ENCODE measurements around the gene F12.

The F12 gene

DNA sequence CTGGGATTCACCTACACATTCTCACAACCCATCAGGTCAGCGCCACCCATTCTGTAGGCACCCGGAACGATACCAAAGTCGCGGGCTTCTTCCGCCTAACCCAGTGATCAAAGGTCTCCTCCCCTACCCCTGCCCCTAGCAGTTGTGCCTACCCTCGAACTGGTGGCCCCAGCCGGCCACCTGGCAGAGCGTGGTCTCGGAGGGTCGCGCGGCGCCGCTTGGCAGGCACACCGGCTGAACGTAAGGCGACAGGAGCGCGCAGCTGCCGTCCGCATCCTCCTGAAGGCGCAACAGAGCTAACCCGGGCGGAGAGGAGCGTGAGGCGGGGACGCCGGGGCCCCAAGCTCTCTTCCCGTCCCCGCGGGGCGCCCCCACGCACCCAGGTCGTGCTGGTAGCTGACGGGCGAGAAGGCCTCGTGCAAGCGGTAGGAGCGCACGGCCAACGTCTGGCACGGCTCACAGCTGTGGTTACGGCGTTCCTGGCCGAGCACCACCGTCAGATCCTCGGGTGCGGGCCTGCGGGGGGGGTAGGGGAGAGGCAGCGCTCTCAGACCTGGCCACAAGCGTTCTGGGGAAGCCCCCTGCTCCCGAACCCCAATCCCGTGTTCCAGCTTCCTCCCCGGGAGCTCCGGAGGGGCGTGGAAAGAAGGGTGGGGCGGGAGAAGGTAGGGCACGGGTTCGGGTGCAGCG lies 6.1 kb downstream of the F12 start (continued):
- TF ChIP-seq ZNF549 (tag by site-specific recombination; IDR thresholded peaks at IDR 0.05) (no peak), KLF7 (tag by site-specific recombination; IDR thresholded peaks at IDR 0.05; ENCODE audit: borderline replicate concordance) (no peak), ZNF555 (tag by site-specific recombination; conservative IDR thresholded peaks at IDR 0.05) (no peak), ZNF132 (tag by site-specific recombination; IDR thresholded peaks at IDR 0.05; ENCODE audit: borderline replicate concordance) (no peak), FEZF1 (tag by site-specific recombination; IDR thresholded peaks at IDR 0.05) (no peak), BCL11A (tag by site-specific recombination; IDR thresholded peaks at IDR 0.05; ENCODE audit: low read depth) (no peak), SALL2 (tag by site-specific recombination; IDR thresholded peaks at IDR 0.05; ENCODE audit: borderline replicate concordance) (no peak), ZSCAN16 (tag by site-specific recombination; IDR thresholded peaks at IDR 0.05) (peak; percentile 9; the same call in 1 of the 2 replicates), ZNF404 (tag by site-specific recombination; IDR thresholded peaks at IDR 0.05) (no peak), ZNF214 (tag by site-specific recombination; IDR thresholded peaks at IDR 0.05; ENCODE audit: borderline replicate concordance) (no peak), KLF10 (tag by site-specific recombination; IDR thresholded peaks at IDR 0.05) (no peak), HOXC10 (CRISPR knock-in tag; IDR thresholded peaks at IDR 0.05) (no peak), ZBTB48 (tag by site-specific recombination; IDR thresholded peaks at IDR 0.05) (0 out of 2 replicates have a peak, but pooled peaks have one; percentile 50), ZNF701 (tag by site-specific recombination; IDR thresholded peaks at IDR 0.05) (no peak), ZBTB8A (tag by site-specific recombination; IDR thresholded peaks at IDR 0.05) (no peak), BCL11B (tag by site-specific recombination; IDR thresholded peaks at IDR 0.05; ENCODE audit: low read depth) (no peak), ZNF654 (tag by site-specific recombination; IDR thresholded peaks at IDR 0.05; ENCODE audit: low read depth) (no peak), ZNF138 (tag by site-specific recombination; IDR thresholded peaks at IDR 0.05; ENCODE audit: borderline replicate concordance) (no peak), ZNF112 (tag by site-specific recombination; IDR thresholded peaks at IDR 0.05) (no peak), ZNF146 (tag by site-specific recombination; IDR thresholded peaks at IDR 0.05) (no peak), ZNF202 (tag by site-specific recombination; IDR thresholded peaks at IDR 0.05; ENCODE audit: borderline replicate concordance) (no peak), ZNF600 (tag by site-specific recombination; IDR thresholded peaks at IDR 0.05) (no peak), ZNF324 (tag by site-specific recombination; IDR thresholded peaks at IDR 0.05) (0 out of 2 replicates have a peak, but pooled peaks have one; percentile 16), ZNF426 (tag by site-specific recombination; IDR thresholded peaks at IDR 0.05) (no peak), ZNF521 (tag by site-specific recombination; IDR thresholded peaks at IDR 0.05) (no peak)
- TF ChIP-seq, protein P1, sequence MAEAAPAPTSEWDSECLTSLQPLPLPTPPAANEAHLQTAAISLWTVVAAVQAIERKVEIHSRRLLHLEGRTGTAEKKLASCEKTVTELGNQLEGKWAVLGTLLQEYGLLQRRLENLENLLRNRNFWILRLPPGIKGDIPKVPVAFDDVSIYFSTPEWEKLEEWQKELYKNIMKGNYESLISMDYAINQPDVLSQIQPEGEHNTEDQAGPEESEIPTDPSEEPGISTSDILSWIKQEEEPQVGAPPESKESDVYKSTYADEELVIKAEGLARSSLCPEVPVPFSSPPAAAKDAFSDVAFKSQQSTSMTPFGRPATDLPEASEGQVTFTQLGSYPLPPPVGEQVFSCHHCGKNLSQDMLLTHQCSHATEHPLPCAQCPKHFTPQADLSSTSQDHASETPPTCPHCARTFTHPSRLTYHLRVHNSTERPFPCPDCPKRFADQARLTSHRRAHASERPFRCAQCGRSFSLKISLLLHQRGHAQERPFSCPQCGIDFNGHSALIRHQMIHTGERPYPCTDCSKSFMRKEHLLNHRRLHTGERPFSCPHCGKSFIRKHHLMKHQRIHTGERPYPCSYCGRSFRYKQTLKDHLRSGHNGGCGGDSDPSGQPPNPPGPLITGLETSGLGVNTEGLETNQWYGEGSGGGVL (tag by site-specific recombination; IDR thresholded peaks at IDR 0.05): peak; percentile 78
- TF ChIP-seq, protein P2, sequence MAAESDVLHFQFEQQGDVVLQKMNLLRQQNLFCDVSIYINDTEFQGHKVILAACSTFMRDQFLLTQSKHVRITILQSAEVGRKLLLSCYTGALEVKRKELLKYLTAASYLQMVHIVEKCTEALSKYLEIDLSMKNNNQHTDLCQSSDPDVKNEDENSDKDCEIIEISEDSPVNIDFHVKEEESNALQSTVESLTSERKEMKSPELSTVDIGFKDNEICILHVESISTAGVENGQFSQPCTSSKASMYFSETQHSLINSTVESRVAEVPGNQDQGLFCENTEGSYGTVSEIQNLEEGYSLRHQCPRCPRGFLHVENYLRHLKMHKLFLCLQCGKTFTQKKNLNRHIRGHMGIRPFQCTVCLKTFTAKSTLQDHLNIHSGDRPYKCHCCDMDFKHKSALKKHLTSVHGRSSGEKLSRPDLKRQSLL (tag by site-specific recombination; IDR thresholded peaks at IDR 0.05): peak; percentile 8; the same call in 1 of the 2 replicates
- TF ChIP-seq, protein P3, sequence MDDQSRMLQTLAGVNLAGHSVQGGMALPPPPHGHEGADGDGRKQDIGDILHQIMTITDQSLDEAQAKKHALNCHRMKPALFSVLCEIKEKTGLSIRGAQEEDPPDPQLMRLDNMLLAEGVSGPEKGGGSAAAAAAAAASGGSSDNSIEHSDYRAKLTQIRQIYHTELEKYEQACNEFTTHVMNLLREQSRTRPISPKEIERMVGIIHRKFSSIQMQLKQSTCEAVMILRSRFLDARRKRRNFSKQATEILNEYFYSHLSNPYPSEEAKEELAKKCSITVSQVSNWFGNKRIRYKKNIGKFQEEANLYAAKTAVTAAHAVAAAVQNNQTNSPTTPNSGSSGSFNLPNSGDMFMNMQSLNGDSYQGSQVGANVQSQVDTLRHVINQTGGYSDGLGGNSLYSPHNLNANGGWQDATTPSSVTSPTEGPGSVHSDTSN (CRISPR knock-in tag; IDR thresholded peaks at IDR 0.05): no peak
- TF ChIP-seq, protein P4, sequence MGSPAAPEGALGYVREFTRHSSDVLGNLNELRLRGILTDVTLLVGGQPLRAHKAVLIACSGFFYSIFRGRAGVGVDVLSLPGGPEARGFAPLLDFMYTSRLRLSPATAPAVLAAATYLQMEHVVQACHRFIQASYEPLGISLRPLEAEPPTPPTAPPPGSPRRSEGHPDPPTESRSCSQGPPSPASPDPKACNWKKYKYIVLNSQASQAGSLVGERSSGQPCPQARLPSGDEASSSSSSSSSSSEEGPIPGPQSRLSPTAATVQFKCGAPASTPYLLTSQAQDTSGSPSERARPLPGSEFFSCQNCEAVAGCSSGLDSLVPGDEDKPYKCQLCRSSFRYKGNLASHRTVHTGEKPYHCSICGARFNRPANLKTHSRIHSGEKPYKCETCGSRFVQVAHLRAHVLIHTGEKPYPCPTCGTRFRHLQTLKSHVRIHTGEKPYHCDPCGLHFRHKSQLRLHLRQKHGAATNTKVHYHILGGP (tag by site-specific recombination; IDR thresholded peaks at IDR 0.05): no peak
- TF ChIP-seq, protein P5, sequence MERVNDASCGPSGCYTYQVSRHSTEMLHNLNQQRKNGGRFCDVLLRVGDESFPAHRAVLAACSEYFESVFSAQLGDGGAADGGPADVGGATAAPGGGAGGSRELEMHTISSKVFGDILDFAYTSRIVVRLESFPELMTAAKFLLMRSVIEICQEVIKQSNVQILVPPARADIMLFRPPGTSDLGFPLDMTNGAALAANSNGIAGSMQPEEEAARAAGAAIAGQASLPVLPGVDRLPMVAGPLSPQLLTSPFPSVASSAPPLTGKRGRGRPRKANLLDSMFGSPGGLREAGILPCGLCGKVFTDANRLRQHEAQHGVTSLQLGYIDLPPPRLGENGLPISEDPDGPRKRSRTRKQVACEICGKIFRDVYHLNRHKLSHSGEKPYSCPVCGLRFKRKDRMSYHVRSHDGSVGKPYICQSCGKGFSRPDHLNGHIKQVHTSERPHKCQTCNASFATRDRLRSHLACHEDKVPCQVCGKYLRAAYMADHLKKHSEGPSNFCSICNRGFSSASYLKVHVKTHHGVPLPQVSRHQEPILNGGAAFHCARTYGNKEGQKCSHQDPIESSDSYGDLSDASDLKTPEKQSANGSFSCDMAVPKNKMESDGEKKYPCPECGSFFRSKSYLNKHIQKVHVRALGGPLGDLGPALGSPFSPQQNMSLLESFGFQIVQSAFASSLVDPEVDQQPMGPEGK (tag by site-specific recombination; IDR thresholded peaks at IDR 0.05): peak; percentile 59; the same call in 1 of the 2 replicates
- TF ChIP-seq, protein P6, sequence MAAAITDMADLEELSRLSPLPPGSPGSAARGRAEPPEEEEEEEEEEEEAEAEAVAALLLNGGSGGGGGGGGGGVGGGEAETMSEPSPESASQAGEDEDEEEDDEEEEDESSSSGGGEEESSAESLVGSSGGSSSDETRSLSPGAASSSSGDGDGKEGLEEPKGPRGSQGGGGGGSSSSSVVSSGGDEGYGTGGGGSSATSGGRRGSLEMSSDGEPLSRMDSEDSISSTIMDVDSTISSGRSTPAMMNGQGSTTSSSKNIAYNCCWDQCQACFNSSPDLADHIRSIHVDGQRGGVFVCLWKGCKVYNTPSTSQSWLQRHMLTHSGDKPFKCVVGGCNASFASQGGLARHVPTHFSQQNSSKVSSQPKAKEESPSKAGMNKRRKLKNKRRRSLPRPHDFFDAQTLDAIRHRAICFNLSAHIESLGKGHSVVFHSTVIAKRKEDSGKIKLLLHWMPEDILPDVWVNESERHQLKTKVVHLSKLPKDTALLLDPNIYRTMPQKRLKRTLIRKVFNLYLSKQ (tag by site-specific recombination; IDR thresholded peaks at IDR 0.05; ENCODE audit: borderline replicate concordance): no peak

Data from HEK293 (cell line).